Dermis microvascular lymphatic vessel endothelial cell (primary cell): ENCODE data around the gene KRTAP1-3. TPM values are rescaled to one million over a fixed set of nuclear protein-coding genes. Genes with fewer than 3 reads are reported as not detected.
"Not testable (repeated sequence)": the region's sequence is repeated elsewhere in the genome, so short reads cannot be mapped to it uniquely, and the experiment has no call there.

Source experiments
- DNase-seq, 2 donors: peaks; one replicate each; pipeline versions ENCODE4 v3.0.0 to v3.0.0-alpha.2; 2010; ENCODE audit warnings: low read depth in 2 of 2
- total RNA-seq: library from RNA; depleted of rRNA; stranded (reverse); fragments of >200 nt; gene quantifications from 2 replicates; pipeline ENCODE4 v1.2.1, GENCODE V29; 2014

The KRTAP1-3 gene
- total RNA-seq, 1 donor from 2014 or later: not detected

DNA sequence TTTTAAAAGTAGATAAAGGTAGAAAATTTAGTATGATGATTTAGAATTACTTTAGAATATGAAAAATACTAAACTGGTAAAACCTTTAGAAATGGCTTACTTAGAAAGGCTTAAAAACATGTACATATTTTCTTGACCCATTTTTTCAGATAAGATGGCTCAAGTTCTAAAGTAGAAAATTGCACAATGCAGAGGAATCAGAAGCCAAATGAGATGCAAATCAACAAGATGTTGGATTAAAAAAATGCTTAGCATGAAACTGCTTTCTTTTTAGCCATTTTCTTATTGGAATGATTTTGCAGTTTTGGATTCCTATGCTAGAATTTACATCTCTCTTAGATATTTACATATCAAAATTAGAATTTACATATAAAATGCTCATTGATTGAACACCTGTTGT, 24.2 kb downstream of the KRTAP1-3 start:
- DNase-seq: no peak

DNA sequence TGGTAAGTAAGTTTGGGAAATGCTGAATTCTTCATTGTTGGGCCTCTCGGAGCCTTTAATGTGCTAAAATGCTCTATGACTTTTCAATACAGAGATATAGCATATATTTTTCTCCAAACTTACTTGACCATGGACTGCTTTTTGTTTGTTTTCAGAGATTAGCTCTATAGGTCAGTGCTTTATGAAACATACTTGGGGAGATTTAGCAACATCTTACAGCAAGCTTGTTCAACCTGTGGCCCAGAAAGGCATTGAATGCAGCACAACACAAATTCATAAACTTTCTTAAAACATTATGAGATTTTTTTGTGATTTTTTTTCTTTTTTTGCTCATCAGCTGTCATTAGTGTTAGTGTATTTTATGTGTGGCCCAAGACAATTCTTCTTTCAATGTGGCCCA, 24.7 kb downstream of the KRTAP1-3 start:
- no peak for DNase-seq

DNA sequence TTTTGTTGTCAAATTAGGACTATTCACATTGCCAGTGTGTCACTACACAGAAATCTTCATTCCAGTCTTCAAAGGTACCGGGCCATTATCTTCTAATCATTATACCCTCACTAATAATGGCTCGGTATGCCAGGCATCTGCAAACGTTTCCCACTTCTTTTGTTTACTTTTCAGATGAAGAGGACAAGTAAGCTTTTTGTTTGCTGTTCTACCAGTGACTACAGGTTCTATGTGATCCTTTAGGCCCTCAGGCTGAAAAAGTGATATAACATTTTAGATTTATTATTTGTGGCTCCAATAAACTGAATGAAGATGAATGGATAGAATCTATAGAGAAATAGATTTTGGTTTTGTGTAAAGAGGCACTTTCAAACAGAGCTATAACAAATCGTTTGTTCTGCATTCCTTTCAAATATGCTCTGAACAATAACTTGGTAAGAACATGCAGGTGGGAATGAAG, 25.3 kb downstream of the KRTAP1-3 start:
- no peak for DNase-seq

DNA sequence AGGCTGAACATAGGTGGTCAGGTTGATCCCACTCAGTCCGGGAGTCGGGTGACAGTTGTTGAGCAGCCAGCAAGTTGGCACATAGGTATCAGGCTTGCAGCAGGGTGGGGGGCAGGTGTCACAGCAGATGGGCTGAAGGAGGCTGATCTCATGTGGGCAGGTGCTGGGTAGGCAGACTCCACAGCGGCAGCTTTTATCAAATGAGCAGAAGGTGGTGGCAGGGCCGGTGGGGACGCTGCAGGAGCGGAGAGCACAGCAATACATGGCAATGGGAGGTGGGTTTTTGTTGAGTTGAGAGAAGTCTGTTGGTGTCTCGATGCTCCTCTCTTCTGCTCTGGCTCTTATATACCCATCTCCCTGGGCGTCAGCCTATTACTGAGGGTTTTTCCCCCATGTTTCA, 25.9 kb downstream of the KRTAP1-3 start, which contains the start of gene KRTAP3-1:
KRTAP3-1 (minus strand) TSS at position 318 of the 400 bp plus-strand sequence; CDS start at position 264, 54 bp downstream.
- DNase-seq: no peak

DNA sequence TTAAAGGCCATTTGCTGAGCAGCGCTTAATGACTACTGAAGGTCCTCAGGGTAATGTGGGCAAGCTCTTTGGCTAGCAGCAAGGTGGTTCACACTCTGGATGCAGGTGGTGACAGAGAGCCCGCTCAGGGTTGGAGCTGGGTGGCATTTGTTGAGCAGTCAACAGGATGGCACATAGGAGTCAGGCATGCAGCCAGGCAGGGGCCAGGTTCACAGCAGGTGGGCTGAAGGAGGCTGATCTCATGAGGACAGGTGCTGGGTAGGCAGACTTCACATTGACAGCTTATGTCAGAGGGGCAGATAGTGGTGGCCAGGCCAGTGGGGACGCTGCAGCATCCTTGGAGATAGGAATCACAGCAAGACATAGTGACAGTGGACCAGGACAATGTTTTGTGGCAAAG, 30.3 kb downstream of the KRTAP1-3 start:
- DNase-seq: no peak

DNA sequence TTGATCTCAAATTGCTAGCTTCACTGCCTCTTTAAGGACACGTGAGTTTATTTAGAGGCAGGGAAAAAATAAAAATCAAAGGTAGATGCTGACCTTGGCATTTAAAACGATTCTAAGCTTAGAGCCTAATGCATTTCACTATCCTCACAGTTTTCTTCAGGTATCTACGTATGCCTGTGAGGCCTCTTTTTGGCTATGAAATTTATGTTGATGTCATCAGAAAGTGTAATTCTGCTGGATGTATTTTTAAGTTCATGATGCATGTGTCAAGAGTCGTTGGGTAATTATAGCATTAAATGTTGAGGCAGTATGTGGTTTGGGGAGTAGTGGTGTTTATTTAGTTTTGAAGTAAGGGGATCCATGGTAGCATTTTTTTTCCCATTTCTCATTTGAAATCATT, 30.7 kb downstream of the KRTAP1-3 start:
- no peak for DNase-seq

DNA sequence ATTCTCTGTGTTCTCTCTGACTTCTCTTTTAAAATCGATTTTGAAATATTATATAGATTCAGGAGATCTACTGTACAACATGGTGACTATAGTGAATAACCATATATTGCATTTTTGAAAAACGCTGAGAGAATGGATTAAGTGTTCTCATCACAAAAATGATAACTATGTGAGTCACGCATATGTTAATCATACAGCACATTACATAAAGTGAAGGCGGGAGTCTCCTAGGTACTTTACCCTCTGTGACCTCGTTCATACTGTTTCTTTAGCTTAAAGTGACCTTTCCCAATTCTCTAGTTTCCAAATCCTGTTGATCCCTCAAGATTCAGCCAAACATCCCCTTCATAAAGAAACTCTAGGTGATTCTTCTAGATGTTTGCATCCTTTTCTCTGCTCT, 31.9 kb downstream of the KRTAP1-3 start:
- no peak for DNase-seq

DNA sequence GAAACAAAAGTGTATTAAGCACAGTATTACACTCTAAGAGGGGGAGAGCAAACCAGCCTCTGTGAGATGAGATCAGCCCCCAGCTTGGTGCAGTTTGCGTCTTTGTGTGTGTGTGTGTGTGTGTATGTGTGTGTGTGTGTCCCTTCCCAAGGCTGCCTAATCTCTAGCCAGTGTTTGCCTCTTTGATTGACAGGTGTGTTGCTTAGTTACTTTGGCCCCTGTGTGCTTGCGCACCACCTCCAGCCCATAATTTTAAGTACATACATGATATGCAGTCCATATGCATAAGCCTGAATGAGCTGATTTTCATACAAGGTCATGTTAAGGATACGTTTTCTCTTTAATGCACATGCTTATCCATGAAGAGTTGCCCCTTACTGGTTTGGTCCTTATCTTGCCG, 32.9 kb downstream of the KRTAP1-3 start:
- no peak for DNase-seq

DNA sequence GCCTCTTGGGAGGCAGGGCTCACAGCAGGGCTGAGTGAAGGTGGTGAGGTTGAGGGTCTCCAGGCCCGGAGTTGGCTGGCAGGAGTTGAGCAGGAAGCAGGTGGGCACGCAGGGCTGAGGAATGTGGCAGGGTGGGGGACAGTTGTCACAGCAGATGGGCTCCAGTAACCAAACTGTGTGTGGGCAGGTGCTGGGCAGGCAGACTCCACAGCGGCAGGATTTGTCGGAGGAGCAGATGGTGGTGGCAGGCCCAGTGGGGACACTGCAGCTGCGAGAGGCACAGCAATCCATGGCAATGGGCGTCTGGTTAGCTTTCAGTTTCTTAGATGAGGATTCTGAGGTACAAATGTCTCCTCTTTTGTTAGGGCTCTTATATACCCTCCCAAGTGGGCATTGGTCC, 35.1 kb downstream of the KRTAP1-3 start, which contains the start of gene KRTAP3-2:
KRTAP3-2 (minus strand) TSS at position 344 of the 400 bp plus-strand sequence; CDS start at position 291, 53 bp downstream.
- DNase-seq: not testable (repeated sequence)

DNA sequence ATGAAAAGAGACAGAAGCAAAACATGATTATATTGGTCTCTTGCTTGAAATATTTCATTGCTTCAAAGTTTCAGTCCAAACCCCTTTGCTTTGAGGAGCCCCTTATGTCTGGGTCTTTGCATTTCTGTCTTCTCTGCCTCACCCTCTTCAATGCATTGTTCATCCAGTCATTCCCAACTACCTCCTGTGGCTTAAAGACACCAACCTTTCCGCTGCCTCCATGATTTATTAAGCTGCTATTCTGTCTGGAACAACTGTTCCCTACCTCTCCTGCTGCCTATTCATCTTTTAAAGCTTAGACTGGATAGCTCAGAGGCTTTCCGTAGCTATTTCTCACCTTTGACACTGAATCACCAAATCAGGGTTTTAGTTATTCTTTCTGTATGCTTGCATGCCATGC, 37.3 kb downstream of the KRTAP1-3 start:
- no peak for DNase-seq

DNA sequence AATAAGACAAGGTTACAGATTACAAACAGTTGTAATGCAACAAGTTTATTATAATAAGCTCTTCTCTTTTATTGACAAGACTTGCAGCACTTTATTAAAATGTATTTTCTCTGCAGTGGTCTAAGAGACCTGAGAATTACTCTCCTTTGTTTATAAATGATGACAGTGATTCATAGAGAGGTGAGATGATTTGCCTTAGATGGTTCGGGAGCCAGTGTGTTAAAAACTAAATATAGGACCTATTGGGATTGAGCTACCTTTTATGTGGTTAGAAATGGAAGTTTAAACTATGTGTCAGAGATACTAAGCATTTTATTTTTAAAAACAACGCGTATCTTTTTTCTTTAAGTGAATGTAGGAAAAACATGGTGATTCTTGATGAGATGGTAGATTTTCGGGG, 37.8 kb downstream of the KRTAP1-3 start:
- no peak for DNase-seq

DNA sequence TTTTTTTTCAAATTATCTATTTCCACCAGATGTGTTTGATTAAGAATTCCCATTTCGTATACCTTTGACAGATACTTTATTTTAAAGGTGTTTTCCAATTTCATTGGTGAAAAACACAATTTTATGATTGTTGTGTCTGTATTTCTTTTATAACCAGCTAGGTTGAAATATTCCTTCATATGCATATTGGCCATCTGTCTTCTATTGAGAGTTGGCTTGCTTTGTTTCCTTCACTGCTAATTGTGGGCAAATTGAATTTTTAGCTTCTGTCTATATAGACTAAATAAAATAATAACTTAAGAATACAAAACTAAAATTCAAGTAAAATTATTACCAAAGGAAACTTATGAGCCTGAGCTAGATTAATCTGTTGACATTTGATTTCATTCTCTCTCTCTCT, 39.6 kb downstream of the KRTAP1-3 start:
- DNase-seq: no peak

DNA sequence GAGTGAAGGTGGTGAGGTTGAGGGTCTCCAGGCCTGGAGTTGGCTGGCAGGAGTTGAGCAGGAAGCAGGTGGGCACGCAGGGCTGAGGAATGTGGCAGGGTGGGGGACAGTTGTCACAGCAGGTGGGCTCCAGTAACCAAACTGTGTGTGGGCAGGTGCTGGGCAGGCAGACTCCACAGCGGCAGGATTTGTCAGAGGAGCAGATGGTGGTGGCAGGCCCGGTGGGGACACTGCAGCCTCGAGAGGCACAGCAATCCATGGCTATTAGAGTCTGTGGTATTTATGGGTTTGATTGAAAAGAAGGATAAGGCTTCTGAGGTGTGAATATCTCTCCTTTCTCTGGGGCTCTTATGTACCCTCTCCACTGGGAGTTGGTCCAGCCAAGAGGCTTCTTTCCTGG, 40.8 kb downstream of the KRTAP1-3 start, which contains the start of gene KRTAP3-3:
KRTAP3-3 (minus strand) TSS at position 326 of the 400 bp plus-strand sequence; CDS start at position 259, 67 bp downstream.
- no peak for DNase-seq

DNA sequence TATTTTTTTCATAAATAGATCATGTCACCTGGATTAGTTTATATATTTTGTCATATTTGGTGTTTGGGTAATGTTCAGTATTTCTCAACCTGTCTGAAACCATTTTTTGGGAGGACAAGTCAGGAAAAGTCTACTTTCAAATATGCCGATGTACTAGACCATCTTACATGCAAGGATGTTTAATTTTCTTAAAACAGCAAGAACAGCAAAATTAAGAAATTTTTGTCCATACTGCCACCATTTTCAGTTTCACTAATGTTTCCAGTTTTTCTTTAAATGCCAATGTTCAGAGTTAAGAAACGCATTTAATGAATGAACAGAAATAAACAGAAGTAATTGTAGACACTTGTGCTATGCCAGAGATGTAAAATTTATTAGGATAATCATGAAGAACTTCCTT, 41.6 kb downstream of the KRTAP1-3 start:
- no peak for DNase-seq

DNA sequence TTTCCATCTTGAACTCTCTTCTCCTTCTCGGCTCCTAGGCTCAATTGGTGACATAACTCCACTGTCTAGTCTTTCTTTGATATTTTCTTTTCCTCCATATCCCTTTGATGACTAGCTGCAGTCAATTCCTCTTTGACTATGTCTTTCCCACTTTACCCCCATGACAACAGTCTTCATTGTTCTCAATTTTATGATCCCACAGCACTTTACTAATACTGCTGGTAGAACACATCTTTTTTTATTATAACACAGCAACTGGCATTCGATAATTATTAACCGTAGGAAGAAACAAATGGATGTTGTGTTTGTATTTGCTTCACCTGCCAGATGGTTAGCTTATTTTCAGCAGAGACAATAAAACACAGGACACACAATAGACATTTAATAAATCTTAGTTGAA, 42.0 kb downstream of the KRTAP1-3 start:
- DNase-seq: no peak

DNA sequence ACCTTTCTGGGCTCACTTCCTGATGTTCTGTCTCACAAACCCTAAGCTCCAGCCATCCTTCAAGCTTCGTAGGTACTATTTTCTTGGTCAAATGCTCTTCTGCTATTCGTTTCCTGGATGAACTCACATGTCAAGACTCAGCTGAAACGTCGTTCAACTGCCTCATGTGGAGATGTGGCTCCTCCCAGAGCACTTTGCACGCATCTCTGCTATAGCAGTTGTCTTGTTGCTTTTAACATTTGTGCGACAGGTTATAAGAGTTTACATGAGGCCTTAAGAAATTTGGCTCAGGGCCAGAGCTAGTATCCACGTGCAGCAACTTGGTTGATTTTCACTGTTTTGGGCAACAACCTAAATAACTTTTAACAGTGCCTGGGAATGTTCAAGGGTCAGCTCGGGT, 47.8 kb downstream of the KRTAP1-3 start:
- DNase-seq: no peak

DNA sequence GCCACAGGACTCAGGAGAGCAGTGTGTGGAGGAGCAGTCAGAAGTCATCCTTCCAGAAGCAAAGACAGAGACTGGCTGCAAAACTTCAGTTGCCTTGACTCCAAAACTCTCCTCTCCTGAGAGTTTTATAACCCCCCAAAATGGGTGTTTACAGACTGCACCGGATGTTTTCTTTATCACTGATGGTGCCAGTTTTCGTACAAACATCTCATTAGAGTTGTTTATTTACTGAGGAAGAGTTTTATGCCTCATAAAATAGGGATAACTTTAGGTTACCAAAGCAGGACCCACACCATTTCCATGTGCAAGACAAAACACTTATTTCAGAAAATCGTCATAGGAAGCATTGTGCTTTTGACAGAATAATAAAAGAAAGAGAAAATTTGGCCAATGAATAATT, 50.4 kb downstream of the KRTAP1-3 start, which contains the start of gene KRT40:
KRT40 (minus strand) TSS at position 101 of the 400 bp plus-strand sequence; CDS start at position 48, 53 bp downstream.
- DNase-seq: no peak

Other genes with a start within 250 kb of the KRTAP1-3 start
- gene KRT28, start 234.9 kb downstream of the KRTAP1-3 start, total RNA-seq: not detected in 2 replicates
- gene KRT10, start 212.3 kb downstream of the KRTAP1-3 start, total RNA-seq: 1.9 and 2.3 TPM in 2 replicates
- gene KRT12, start 167.7 kb downstream of the KRTAP1-3 start, total RNA-seq: not detected in 2 replicates
- gene KRT20, start 149.6 kb downstream of the KRTAP1-3 start, total RNA-seq: not detected in 2 replicates
- gene KRT23, start 97.2 kb downstream of the KRTAP1-3 start, total RNA-seq: 2.1 TPM in 1 of 2 replicates, not detected in the other
- not detected in 2 replicates for gene KRT39, start 67.9 kb downstream of the KRTAP1-3 start, total RNA-seq
- not detected in 2 replicates for gene KRT40, start 50.5 kb downstream of the KRTAP1-3 start, total RNA-seq
- gene KRTAP3-3, start 40.7 kb downstream of the KRTAP1-3 start, total RNA-seq: not detected in 2 replicates
- not detected in 2 replicates for gene KRTAP3-2, start 35.0 kb downstream of the KRTAP1-3 start, total RNA-seq
- not detected in 2 replicates for gene KRTAP3-1, start 25.7 kb downstream of the KRTAP1-3 start, total RNA-seq
- not detected in 2 replicates for gene KRTAP1-5, start 7.7 kb downstream of the KRTAP1-3 start, total RNA-seq
- gene KRTAP1-4, start 4.7 kb downstream of the KRTAP1-3 start, total RNA-seq: not detected in 2 replicates
- gene KRTAP1-1, start 6.6 kb upstream of the KRTAP1-3 start, total RNA-seq: not detected in 2 replicates
- not detected in 2 replicates for gene KRTAP2-1, start 12.4 kb upstream of the KRTAP1-3 start, total RNA-seq
- not detected in 2 replicates for gene KRTAP2-2, start 20.4 kb upstream of the KRTAP1-3 start, total RNA-seq
- not detected in 2 replicates for gene KRTAP2-3, start 25.2 kb upstream of the KRTAP1-3 start, total RNA-seq
- gene KRTAP2-4, start 31.0 kb upstream of the KRTAP1-3 start, total RNA-seq: not detected in 2 replicates
- not detected in 2 replicates for gene KRTAP4-7, start 49.3 kb upstream of the KRTAP1-3 start, total RNA-seq
- not detected in 2 replicates for gene KRTAP4-8, start 63.3 kb upstream of the KRTAP1-3 start, total RNA-seq
- not detected in 2 replicates for gene KRTAP4-16, start 67.3 kb upstream of the KRTAP1-3 start, total RNA-seq
- gene KRTAP4-9, start 70.5 kb upstream of the KRTAP1-3 start, total RNA-seq: not detected in 2 replicates
- gene KRTAP4-11, start 83.5 kb upstream of the KRTAP1-3 start, total RNA-seq: not detected in 2 replicates
- gene KRTAP4-12, start 89.3 kb upstream of the KRTAP1-3 start, total RNA-seq: not detected in 2 replicates
- not detected in 2 replicates for gene KRTAP4-6, start 105.7 kb upstream of the KRTAP1-3 start, total RNA-seq
- gene KRTAP4-5, start 115.0 kb upstream of the KRTAP1-3 start, total RNA-seq: not detected in 2 replicates
- not detected in 2 replicates for gene KRTAP4-4, start 125.9 kb upstream of the KRTAP1-3 start, total RNA-seq
- not detected in 2 replicates for gene KRTAP4-3, start 133.3 kb upstream of the KRTAP1-3 start, total RNA-seq
- not detected in 2 replicates for gene KRTAP4-2, start 143.3 kb upstream of the KRTAP1-3 start, total RNA-seq
- gene KRTAP4-1, start 150.0 kb upstream of the KRTAP1-3 start, total RNA-seq: not detected in 2 replicates
- not detected in 2 replicates for gene KRTAP9-1, start 155.0 kb upstream of the KRTAP1-3 start, total RNA-seq
- gene KRTAP9-2, start 191.8 kb upstream of the KRTAP1-3 start, total RNA-seq: not detected in 2 replicates
- gene KRTAP9-3, start 197.6 kb upstream of the KRTAP1-3 start, total RNA-seq: not detected in 2 replicates
- gene KRTAP9-8, start 203.1 kb upstream of the KRTAP1-3 start, total RNA-seq: not detected in 2 replicates
- not detected in 2 replicates for gene KRTAP9-4, start 214.8 kb upstream of the KRTAP1-3 start, total RNA-seq
- gene KRTAP9-9, start 220.5 kb upstream of the KRTAP1-3 start, total RNA-seq: not detected in 2 replicates
- not detected in 2 replicates for gene KRTAP9-6, start 230.5 kb upstream of the KRTAP1-3 start, total RNA-seq
- not detected in 2 replicates for gene KRTAP9-7, start 240.8 kb upstream of the KRTAP1-3 start, total RNA-seq